GM23338 (cell line): ENCODE results near the gene THBS2. TPM values are rescaled to one million over a fixed set of nuclear protein-coding genes. Genes with fewer than 3 reads are reported as not detected.
A peak's percentile ranks its signal among the peaks of the same experiment; 100 is the strongest.
"Not testable (repeated sequence)": the region's sequence is repeated elsewhere in the genome, so short reads cannot be mapped to it uniquely, and the experiment has no call there.

Source experiments
- ATAC-seq: fragments of 200-7000 bp; cut with Tn5 transposase; 3 replicates; pipeline ENCODE4 v1.9.1; 2020
- DNase-seq: peaks from one replicate; pipeline ENCODE4 v3.0.0-alpha.2; 2015; ENCODE audit warnings: low spot score
- H2AFZ ChIP-seq: fragments of 200-600 bp; sonication (generic); 2 replicates; pipeline ENCODE4 v1.8.0; 2016; ENCODE audit warnings: antibody characterized with exemption, mild to moderate bottlenecking, moderate library complexity
- H3F3A ChIP-seq: fragments of 200-600 bp; sonication (generic); replicated peaks from 2 replicates; pipeline ENCODE4 v1.8.0; 2017; ENCODE audit warnings: antibody characterized with exemption, mixed run types, low read depth
- H3K27ac ChIP-seq: fragments of 200-600 bp; sonication (generic); 2 replicates; pipeline ENCODE4 v1.6.1; 2016; ENCODE audit warnings: low read depth
- H3K27me3 ChIP-seq: fragments of 200-600 bp; sonication (generic); 2 replicates; pipeline ENCODE4 v1.8.0; 2016; ENCODE audit warnings: mild to moderate bottlenecking, mixed run types, moderate library complexity; ENCODE audit not compliant: insufficient read depth
- H3K36me3 ChIP-seq: fragments of 200-600 bp; sonication (generic); 2 replicates; pipeline ENCODE4 v1.8.0; 2016; ENCODE audit warnings: mild to moderate bottlenecking; ENCODE audit not compliant: insufficient read depth
- H3K4me1 ChIP-seq: fragments of 200-600 bp; sonication (generic); 2 replicates; pipeline ENCODE4 v1.8.0; 2016; ENCODE audit warnings: mild to moderate bottlenecking, moderate library complexity; ENCODE audit not compliant: insufficient read depth
- H3K4me2 ChIP-seq: fragments of 200-600 bp; sonication (generic); 2 replicates; pipeline ENCODE4 v1.7.1; 2017; ENCODE audit warnings: mixed run types
- H3K4me3 ChIP-seq: fragments of 200-600 bp; sonication (generic); 2 replicates; pipeline ENCODE4 v1.6.1; 2016; ENCODE audit warnings: mixed run types
- H3K79me2 ChIP-seq: fragments of 200-600 bp; sonication (generic); replicated peaks from 2 replicates; pipeline ENCODE4 v1.8.0; 2017; ENCODE audit warnings: mild to moderate bottlenecking; ENCODE audit not compliant: insufficient read depth
- H3K9me2 ChIP-seq: fragments of 200-600 bp; sonication (generic); 2 replicates; pipeline ENCODE4 v1.8.0; 2017; ENCODE audit not compliant: insufficient read depth
- H4K20me1 ChIP-seq: fragments of 200-600 bp; sonication (generic); replicated peaks from 2 replicates; pipeline ENCODE4 v1.8.0; 2017; ENCODE audit warnings: mild to moderate bottlenecking; ENCODE audit not compliant: insufficient read depth
- H3K27ac Mint-ChIP-seq: 2 replicates; pipeline ENCODE4 v1.8.0; 2020; ENCODE audit warnings: inconsistent platforms, mild to moderate bottlenecking, moderate library complexity, mixed read lengths
- H3K27me3 Mint-ChIP-seq: 3 replicates; pipeline ENCODE4 v1.8.0; 2022; ENCODE audit warnings: low read depth, mild to moderate bottlenecking, moderate library complexity, mixed read lengths, inconsistent platforms; ENCODE audit not compliant: insufficient read depth, poor library complexity
- H3K36me3 Mint-ChIP-seq: 3 replicates; pipeline ENCODE4 v1.8.0; 2021; ENCODE audit warnings: low read depth, mild to moderate bottlenecking, inconsistent platforms, moderate library complexity, mixed read lengths
- H3K4me1 Mint-ChIP-seq: 3 replicates; pipeline ENCODE4 v1.8.0; 2020; ENCODE audit warnings: mild to moderate bottlenecking, inconsistent platforms, mixed read lengths
- H3K4me3 Mint-ChIP-seq: 3 replicates; pipeline ENCODE4 v1.8.0; 2021; ENCODE audit warnings: moderate library complexity, mild to moderate bottlenecking, inconsistent platforms, mixed read lengths
- H3K9me3 Mint-ChIP-seq: 3 replicates; pipeline ENCODE4 v1.8.0; 2020; ENCODE audit warnings: moderate library complexity, mild to moderate bottlenecking, inconsistent platforms, mixed read lengths
- CTCF ChIP-seq, 2 experiments: fragments of 200-600 bp in 1 of 2; sonication (generic) in 1 of 2; conservative IDR thresholded peaks; 2 replicates each; pipeline versions ENCODE4 v1.5.1 to v1.6.1; 2016 to 2017; ENCODE audit warnings: antibody characterized with exemption in 2 of 2, low read depth in 2 of 2, mild to moderate bottlenecking in 2 of 2, moderate library complexity in 1 of 2
- ETS1 ChIP-seq: IDR thresholded peaks from 2 replicates; pipeline ENCODE4 v1.6.1; 2016; ENCODE audit warnings: antibody characterized with exemption
- EZH2 ChIP-seq: fragments of 200-600 bp; sonication (generic); IDR thresholded peaks from one replicate; pipeline ENCODE4 v1.8.0; 2017; ENCODE audit warnings: antibody characterized with exemption, mild to moderate bottlenecking, low read depth; ENCODE audit not compliant: unreplicated experiment
- EZH2phosphoT487 ChIP-seq: fragments of 200-600 bp; sonication (generic); IDR thresholded peaks from one replicate; pipeline ENCODE4 v1.8.1; 2018; ENCODE audit warnings: antibody characterized with exemption; ENCODE audit not compliant: unreplicated experiment
- NANOG ChIP-seq: IDR thresholded peaks from 2 replicates; pipeline ENCODE4 v1.6.1; 2016; ENCODE audit warnings: antibody characterized with exemption, borderline replicate concordance
- STAT1 ChIP-seq: IDR thresholded peaks from one replicate; pipeline ENCODE4 v1.6.1; 2016; ENCODE audit warnings: antibody characterized with exemption; ENCODE audit not compliant: unreplicated experiment
- ZNF114 ChIP-seq: fragments of 250-450 bp; sonication (Bioruptor Pico); IDR thresholded peaks from 2 replicates; pipeline ENCODE4 v1.5.0; 2020; ENCODE audit warnings: mild to moderate bottlenecking, moderate library complexity
- ZNF331 ChIP-seq: fragments of 250-450 bp; sonication (Bioruptor Pico); IDR thresholded peaks from 2 replicates; pipeline ENCODE4 v1.5.0; 2020; ENCODE audit warnings: low read depth, mild to moderate bottlenecking, moderate library complexity
- ZNF462 ChIP-seq: fragments of 250-450 bp; sonication (Bioruptor Pico); IDR thresholded peaks from 2 replicates; pipeline ENCODE4 v1.5.0; 2020; ENCODE audit warnings: mild to moderate bottlenecking, moderate library complexity
- polyA plus RNA-seq: library from polyadenylated mRNA; unstranded; fragments of >200 nt; fragmentation: Nextera tagmentation; extraction: Ambion mirVana; gene quantifications from 2 replicates; pipeline ENCODE4 v1.2.1, GENCODE V29; 2016
- total RNA-seq: library from RNA; depleted of rRNA; stranded (reverse); fragments of >200 nt; shearing (Covaris generic); gene quantifications from 2 replicates; pipeline ENCODE4 v1.2.3, GENCODE V29; 2014

Gene THBS2
- total and polyA plus RNA-seq, 2 experiments from 2014 or later, result 7.9 to 44.7 TPM

- Histone ChIP-seq H3K4me1 (peaks cover 18% of the 10 kb centered on the region), H3K36me3 (no peaks in the 10 kb centered on the region; the same call in 1 of the 2 replicates), H2AFZ (no peak overlapping the region), H3K4me3 (no peak overlapping the region), H3F3A (no peaks in the 10 kb centered on the region), H3K4me2 (peak overlapping the region; percentile 49; the same call in 1 of the 2 replicates), H3K79me2 (no peaks in the 10 kb centered on the region), H3K27me3 (no peaks in the 10 kb centered on the region), H3K27ac (no peak overlapping the region), H4K20me1 (no peaks in the 10 kb centered on the region), H3K9me2 (peaks cover 9% of the 10 kb centered on the region; the same call in 1 of the 2 replicates)
- H3K27ac Mint-ChIP-seq, result peak overlapping the region; percentile 59
- peaks cover 10% of the 10 kb centered on the region; the same call in 1 of the 3 replicates for H3K36me3 Mint-ChIP-seq
- peak; percentile 36 for DNase-seq
- H3K27me3 Mint-ChIP-seq, result peaks cover 2% of the 10 kb centered on the region
- no peak overlapping the region for H3K4me3 Mint-ChIP-seq
- peak; percentile 86 for TF ChIP-seq ZNF462
- no peak for TF ChIP-seq NANOG
- TF ChIP-seq STAT1, result no peak
- TF ChIP-seq ZNF331 (CRISPR knock-in tag), result no peak
- no peak for TF ChIP-seq EZH2
- TF ChIP-seq ETS1, result no peak
- TF ChIP-seq EZH2phosphoT487, result no peak
- TF ChIP-seq ZNF114, result no peak
- no peak for TF ChIP-seq CTCF (conservative IDR thresholded peaks at IDR 0.05; ENCODE audit: low read depth in 2 of 2)
- H3K4me1 Mint-ChIP-seq, result peaks cover 29% of the 10 kb centered on the region
- peak; percentile 92 for ATAC-seq
- H3K9me3 Mint-ChIP-seq, result peaks cover 17% of the 10 kb centered on the region
These were observed 17.7 kb upstream of the THBS2 start for GRCh38 chr6:169271158-169271876.

GRCh38 chr6:169270077-169270380 lies 16.4 kb upstream of the THBS2 start:
- peak overlapping the region; percentile 49; the same call in 1 of the 2 replicates for H3K4me2 ChIP-seq
- not testable (repeated sequence) for ATAC-seq
- H3K4me1 Mint-ChIP-seq, result peaks cover 29% of the 10 kb centered on the region

More at GRCh38 chr6:169270077-169270380, 16.4 kb upstream of the THBS2 start:
- not testable (repeated sequence) for DNase-seq, H3K27ac ChIP-seq, H3K27ac Mint-ChIP-seq, H3K4me3 ChIP-seq, H3K27me3 Mint-ChIP-seq, H4K20me1 ChIP-seq, H3K27me3 ChIP-seq, H2AFZ ChIP-seq, H3K36me3 ChIP-seq, H3K9me2 ChIP-seq, H3K79me2 ChIP-seq, H3F3A ChIP-seq
- H3K4me1 ChIP-seq, result peaks cover 18% of the 10 kb centered on the region
- Mint-ChIP-seq H3K4me3 (peak overlapping the region; percentile 33; the same call in 2 of the 3 replicates), H3K9me3 (peaks cover 17% of the 10 kb centered on the region), H3K36me3 (peaks cover 10% of the 10 kb centered on the region; the same call in 1 of the 3 replicates)
